ENCODE results near the gene NNT.
"Not testable (repeated sequence)": the region's sequence is repeated elsewhere in the genome, so short reads cannot be mapped to it uniquely, and the experiment has no call there.

Gene NNT

DNA sequence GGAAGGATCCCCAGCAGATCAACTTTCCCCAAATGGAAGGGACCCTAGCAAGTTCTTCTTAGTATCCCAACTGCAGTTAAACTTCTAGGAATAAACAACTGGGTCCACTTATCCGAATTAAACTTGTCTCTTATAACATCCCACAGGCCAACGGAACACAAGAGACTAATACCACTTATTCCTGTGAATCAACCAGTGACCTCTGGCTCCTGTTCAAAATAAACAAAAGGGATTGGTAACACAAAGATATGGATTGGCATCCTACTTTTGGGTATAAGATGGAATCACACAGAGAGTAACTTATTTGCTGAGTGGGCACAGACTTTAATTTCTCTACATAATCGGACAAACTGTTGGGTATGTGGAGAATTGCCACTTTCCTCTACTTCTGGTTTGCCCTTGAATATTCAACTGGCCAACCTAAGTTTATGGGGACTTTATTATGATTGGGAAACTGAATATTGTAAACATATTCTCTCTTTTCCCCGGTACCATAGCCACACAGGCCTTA is 33.7 kb upstream of the NNT start:
- in situ Hi-C loops (cut with MboI; ENCODE audit: low pct_unique_long_range_greater_than_20kb, low sequenced_read_pairs, unreplicated experiment) = no loop called here
- TF ChIP-seq, protein P1, sequence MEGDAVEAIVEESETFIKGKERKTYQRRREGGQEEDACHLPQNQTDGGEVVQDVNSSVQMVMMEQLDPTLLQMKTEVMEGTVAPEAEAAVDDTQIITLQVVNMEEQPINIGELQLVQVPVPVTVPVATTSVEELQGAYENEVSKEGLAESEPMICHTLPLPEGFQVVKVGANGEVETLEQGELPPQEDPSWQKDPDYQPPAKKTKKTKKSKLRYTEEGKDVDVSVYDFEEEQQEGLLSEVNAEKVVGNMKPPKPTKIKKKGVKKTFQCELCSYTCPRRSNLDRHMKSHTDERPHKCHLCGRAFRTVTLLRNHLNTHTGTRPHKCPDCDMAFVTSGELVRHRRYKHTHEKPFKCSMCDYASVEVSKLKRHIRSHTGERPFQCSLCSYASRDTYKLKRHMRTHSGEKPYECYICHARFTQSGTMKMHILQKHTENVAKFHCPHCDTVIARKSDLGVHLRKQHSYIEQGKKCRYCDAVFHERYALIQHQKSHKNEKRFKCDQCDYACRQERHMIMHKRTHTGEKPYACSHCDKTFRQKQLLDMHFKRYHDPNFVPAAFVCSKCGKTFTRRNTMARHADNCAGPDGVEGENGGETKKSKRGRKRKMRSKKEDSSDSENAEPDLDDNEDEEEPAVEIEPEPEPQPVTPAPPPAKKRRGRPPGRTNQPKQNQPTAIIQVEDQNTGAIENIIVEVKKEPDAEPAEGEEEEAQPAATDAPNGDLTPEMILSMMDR (IDR thresholded peaks at IDR 0.05; ENCODE audit: extremely low read depth, insufficient read depth, missing control alignments) = no peak
- no peak for DNase-seq (ENCODE audit: low spot score)

DNA sequence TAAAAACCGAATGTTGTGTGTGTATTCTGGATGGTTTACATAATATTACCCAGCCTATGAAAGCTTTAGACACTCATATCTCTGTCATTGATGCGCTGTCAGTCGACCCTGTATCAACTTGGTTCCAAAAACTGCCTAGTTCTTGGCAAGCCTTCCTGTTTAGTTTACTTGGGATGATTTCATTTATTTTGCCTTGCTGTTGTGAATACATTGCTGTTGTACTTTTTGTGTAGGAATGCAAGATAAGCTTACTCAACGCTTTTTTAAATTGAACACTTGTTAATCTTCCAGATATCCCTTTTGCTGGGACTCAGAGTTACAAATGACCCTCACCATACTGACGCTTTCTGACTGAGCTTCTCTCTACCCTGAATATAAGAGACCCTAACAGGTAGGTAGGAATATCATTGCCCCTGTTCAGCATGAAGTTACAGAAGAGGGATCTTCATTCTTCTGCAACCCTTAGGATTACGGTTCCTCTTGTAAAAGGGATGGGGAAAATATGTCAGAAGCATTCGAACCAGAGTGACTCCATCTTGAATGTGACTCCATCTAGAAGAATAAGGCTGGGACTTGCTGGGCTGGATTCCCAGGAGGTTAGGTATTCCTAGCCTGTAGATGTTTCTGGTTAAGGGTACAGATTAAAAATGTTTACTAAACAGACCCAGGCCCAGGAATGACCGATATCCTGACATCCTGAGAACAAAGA is 32.4 kb upstream of the NNT start:
- TF ChIP-seq, protein P1 (IDR thresholded peaks at IDR 0.05; ENCODE audit: extremely low read depth, insufficient read depth, missing control alignments) = no peak
- in situ Hi-C loops (cut with MboI; ENCODE audit: low pct_unique_long_range_greater_than_20kb, low sequenced_read_pairs, unreplicated experiment) = no loop called here
- no peak for DNase-seq (ENCODE audit: low spot score)

DNA sequence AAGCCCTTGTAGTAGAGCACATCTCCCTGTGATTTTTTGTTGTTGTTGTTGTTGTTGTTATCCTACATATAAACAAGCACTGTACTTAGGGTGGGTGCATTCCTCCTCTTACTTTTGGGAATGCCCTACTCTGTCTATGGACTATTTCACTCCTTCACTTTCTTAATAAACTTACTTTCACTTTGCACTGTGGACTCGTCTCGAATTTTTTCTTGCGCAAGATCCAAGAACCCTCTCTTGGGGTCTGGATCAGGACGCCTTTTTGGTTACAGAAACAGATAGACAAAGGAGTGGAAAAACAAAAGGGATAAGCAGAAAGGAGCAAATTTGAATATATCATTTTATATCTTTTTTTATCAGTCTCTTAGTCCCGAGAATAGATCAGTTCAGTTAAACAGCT is 31.7 kb upstream of the NNT start:
- in situ Hi-C loops (cut with MboI; ENCODE audit: low pct_unique_long_range_greater_than_20kb, low sequenced_read_pairs, unreplicated experiment) = no loop called here
- TF ChIP-seq, protein P1 (IDR thresholded peaks at IDR 0.05; ENCODE audit: extremely low read depth, insufficient read depth, missing control alignments) = no peak
- no peak for DNase-seq (ENCODE audit: low spot score)

DNA sequence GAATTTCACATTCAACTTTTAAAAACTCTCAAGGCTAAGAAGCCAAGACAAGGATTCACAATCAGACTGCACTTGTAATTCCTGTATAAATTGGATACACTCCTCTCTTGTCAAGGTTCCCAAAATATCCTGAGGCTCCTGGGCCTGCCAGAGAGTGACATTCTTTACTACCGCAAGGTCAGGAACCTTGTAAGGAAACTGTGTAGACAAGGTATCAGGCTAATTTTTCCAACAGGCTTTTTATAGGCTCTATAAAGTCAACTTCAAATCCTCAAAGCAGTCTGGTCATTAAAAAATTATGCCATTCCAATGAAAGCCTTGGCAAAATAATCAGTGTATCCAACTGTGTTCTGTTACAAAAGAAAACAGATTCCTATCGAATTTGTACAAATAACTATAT is 30.6 kb upstream of the NNT start:
- in situ Hi-C loops (cut with MboI; ENCODE audit: low pct_unique_long_range_greater_than_20kb, low sequenced_read_pairs, unreplicated experiment) = no loop called here
- TF ChIP-seq, protein P1 (IDR thresholded peaks at IDR 0.05; ENCODE audit: extremely low read depth, insufficient read depth, missing control alignments) = no peak
- DNase-seq (ENCODE audit: low spot score) = no peak

DNA sequence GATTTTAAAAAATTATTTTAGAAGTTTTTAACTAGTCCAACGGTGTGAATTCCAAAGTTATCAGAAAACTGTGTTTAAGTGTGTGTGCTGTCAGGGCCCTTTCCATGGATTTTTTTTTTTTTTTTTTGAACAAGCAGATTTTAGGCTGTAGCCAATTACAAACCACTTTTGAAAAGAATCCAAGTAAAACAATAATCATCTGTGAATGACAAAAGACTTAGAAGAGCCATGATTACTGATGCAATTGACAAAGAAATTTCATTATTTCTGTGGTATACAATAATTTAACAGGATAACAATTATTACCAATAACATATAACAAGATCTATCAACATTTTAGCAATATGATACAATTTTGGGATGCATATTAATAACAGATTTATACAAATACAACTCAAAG is 29.9 kb upstream of the NNT start:
- in situ Hi-C loops (cut with MboI; ENCODE audit: low pct_unique_long_range_greater_than_20kb, low sequenced_read_pairs, unreplicated experiment) = no loop called here
- DNase-seq (ENCODE audit: low spot score) = no peak
- TF ChIP-seq, protein P1 (IDR thresholded peaks at IDR 0.05; ENCODE audit: extremely low read depth, insufficient read depth, missing control alignments) = no peak

DNA sequence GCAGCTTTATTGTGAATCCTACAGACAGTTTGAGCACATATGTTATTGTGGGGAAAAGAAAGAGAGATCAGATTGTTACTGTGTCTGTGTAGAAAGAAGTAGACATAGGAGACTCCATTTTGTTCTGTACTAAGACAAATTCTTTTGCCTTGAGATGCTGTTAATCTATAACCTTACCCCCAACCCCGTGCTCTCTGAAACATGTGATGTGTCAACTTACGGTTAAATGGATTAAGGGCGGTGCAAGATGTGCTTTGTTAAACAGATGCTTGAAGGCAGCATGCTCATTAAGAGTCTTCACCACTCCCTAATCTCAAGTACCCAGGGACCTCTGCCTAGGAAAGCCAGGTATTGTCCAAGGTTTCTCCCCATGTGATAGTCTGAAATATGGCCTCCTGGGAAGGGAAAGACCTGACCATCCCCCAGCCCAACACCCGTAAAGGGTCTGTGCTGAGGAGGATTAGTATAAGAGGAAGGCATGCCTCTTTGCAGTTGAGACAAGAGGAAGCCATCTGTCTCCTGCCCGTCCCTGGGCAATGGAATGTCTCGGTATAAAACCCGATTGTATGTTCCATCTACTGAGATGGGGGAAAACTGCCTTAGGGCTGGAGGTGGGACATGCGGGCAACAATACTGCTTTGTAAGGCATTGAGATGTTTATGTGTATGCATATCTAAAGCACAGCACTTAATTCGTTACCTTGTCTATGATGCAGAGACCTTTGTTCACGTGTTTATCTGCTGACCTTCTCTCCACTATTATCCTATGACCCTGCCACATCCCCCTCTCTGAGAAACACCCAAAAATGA is 22.4 kb upstream of the NNT start:
- in situ Hi-C loops (cut with MboI; ENCODE audit: low pct_unique_long_range_greater_than_20kb, low sequenced_read_pairs, unreplicated experiment); DNase-seq (ENCODE audit: low spot score): not testable (repeated sequence)

DNA sequence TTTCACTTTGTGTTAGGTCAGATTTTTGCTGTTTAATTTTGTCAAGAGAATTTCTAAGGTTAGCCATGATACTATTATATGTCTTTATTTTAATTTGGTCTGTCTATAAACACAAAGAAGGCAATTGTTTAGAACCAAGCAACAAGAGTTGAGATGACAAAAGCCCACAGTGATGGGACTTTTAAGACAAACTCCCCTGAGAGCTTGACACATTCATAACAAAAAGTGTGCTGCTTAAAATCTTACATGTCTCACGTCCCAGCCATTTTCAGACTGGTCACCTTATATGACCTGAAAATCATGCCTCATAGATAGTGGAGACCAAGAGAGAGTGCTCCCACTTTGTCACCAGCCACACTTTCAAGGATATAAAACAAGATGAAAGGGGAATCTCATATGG is 21.6 kb upstream of the NNT start:
- in situ Hi-C loops (cut with MboI; ENCODE audit: low pct_unique_long_range_greater_than_20kb, low sequenced_read_pairs, unreplicated experiment) = no loop called here
- TF ChIP-seq, protein P1 (IDR thresholded peaks at IDR 0.05; ENCODE audit: extremely low read depth, insufficient read depth, missing control alignments) = no peak
- no peak for DNase-seq (ENCODE audit: low spot score)

Data from GM13977 (cell line).